Esophagus squamous epithelium (tissue), 5 donors: Measurements from ENCODE around the gene STARD7. TPM values are rescaled to one million over a fixed set of nuclear protein-coding genes. Genes with fewer than 3 reads are reported as not detected.

Source experiments
- DNase-seq: peaks from one replicate; lab custom pipeline; 2025; lab: John Stamatoyannopoulos, UW
- H3K27ac ChIP-seq, 4 donors: fragments of 200-600 bp; sonication (generic); one replicate each; pipeline ENCODE4 v1.5.1; 2016 to 2019; ENCODE audit warnings: mild to moderate bottlenecking in 1 of 4
- H3K27me3 ChIP-seq, 4 donors: fragments of 200-600 bp; sonication (generic); 1 replicate in 3 of 4; 2 replicates in 1 of 4; pipeline versions ENCODE4 v1.5.1 to v1.6.0; 2017 to 2021; ENCODE audit warnings: antibody characterized with exemption in 1 of 4
- H3K36me3 ChIP-seq, 3 donors: fragments of 200-600 bp; sonication (generic); one replicate each; pipeline ENCODE4 v1.5.1; 2016 to 2019
- H3K4me1 ChIP-seq, 3 donors: fragments of 200-600 bp; sonication (generic); one replicate each; pipeline ENCODE4 v1.5.1; 2017 to 2019
- H3K4me3 ChIP-seq, 4 donors: fragments of 200-600 bp; sonication (generic); 1 replicate in 3 of 4; 2 replicates in 1 of 4; pipeline ENCODE4 v1.5.1; 2016 to 2019; ENCODE audit warnings: mild to moderate bottlenecking in 2 of 4, moderate library complexity in 1 of 4
- H3K9me3 ChIP-seq, 3 donors: fragments of 200-600 bp; sonication (generic); one replicate each; pipeline ENCODE4 v1.5.1; 2016 to 2019
- POLR2A ChIP-seq, 4 donors: fragments of 450-650 bp; IDR thresholded peaks; one replicate each; pipeline ENCODE4 v1.6.1; 2017; ENCODE audit warnings: antibody characterized with exemption in 4 of 4, mild to moderate bottlenecking in 4 of 4, moderate library complexity in 3 of 4
- WGBS, 2 donors: methylation state at CpG; one replicate each; pipeline ENCODE4 v1.1.5; 2018; 5-methylcytosine and 5-hydroxymethylcytosine counted together
- intact Hi-C: fragments of 100-400 bp; cut with DNase I; formaldehyde crosslinking; loops from one replicate; pipeline ENCODE4 v1.15.0; 2022
- total RNA-seq, 4 donors: library from RNA; depleted of rRNA; stranded (reverse); fragments of >200 nt; gene quantifications; one replicate each; pipeline ENCODE4 v1.1.0, GENCODE V29; 2016
- TF ChIP-seq, protein P1 (sequence below), 6 experiments: fragments of 450-650 bp in 4 of 6; fragments of 200-600 bp in 2 of 6; sonication (generic) in 2 of 6; IDR thresholded peaks; one replicate each; pipeline ENCODE4 v1.5.1; 2016 to 2019; ENCODE audit warnings: antibody characterized with exemption in 6 of 6, mild to moderate bottlenecking in 4 of 6, moderate library complexity in 4 of 6
- donor health status: DM: yes; HTN: yes; CAD: no.

The STARD7 gene
- total RNA-seq, 4 donors from 2014 or later = 84.2 to 137 (median 111) TPM

DNA sequence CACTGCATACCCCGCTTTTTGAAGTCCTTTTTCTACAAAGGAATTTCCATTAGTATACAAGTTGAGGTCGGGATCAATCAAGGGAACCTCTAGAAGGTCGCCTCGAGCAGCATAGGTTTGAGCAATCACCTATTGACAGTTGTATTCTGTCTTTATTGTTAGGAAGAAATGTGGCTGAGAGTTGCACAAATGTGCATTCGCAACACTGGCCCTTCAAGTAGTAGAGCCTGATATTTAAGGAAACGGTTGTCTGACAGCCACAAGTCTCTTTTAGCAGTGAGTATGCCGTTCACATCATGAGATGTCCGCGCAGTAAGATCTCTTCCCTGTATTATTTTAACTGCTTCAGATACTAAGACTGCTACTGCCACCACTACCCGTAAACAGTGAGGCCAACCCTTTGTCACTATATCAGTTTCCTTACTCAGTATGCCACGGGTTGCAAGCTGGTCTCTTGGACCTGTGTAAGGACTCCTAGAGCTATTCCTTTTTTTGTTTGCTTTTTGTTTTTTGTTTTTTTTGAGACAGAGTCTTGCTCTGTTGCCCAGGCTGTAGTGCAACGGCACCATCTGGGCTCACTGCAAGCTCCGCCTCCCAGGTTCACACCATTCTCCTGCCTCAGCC is 10.0 kb upstream of the STARD7 start:
- Histone ChIP-seq H3K27ac (no peak overlapping the region), H3K36me3 (no peaks in the 10 kb centered on the region), H3K27me3 (no peaks in the 10 kb centered on the region), H3K4me3 (no peak overlapping the region), H3K9me3 (no peaks in the 10 kb centered on the region), H3K4me1 (no peaks in the 10 kb centered on the region)
- 86 to 89% methylated on average over 13 of the region's 13 CpGs for WGBS, 2 donors
- no peak for TF ChIP-seq POLR2A (IDR thresholded peaks at IDR 0.05)
- TF ChIP-seq, protein P1, sequence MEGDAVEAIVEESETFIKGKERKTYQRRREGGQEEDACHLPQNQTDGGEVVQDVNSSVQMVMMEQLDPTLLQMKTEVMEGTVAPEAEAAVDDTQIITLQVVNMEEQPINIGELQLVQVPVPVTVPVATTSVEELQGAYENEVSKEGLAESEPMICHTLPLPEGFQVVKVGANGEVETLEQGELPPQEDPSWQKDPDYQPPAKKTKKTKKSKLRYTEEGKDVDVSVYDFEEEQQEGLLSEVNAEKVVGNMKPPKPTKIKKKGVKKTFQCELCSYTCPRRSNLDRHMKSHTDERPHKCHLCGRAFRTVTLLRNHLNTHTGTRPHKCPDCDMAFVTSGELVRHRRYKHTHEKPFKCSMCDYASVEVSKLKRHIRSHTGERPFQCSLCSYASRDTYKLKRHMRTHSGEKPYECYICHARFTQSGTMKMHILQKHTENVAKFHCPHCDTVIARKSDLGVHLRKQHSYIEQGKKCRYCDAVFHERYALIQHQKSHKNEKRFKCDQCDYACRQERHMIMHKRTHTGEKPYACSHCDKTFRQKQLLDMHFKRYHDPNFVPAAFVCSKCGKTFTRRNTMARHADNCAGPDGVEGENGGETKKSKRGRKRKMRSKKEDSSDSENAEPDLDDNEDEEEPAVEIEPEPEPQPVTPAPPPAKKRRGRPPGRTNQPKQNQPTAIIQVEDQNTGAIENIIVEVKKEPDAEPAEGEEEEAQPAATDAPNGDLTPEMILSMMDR (IDR thresholded peaks at IDR 0.05) = no peak
- no peak for DNase-seq
- intact Hi-C loops = no loop called here

DNA sequence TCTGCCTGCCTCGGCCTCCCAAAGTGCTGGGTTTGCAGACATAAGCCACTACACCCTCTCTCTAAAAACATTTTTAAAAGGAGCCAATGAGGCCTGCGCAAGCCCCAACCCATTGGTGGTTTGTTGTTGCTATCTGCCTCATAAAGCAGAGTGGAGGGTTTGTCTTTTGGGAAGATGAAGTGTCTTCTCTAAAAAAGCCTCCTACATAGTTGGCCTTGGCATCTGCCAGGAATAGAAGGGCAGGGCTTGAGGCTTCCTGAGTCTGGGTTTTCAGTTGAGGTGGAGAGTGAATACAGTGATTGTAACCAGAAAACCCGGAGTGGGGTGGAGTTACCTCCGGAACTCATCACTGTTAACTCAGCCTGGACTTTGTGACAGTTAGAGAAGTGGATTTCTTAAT is 5.9 kb upstream of the STARD7 start:
- TF ChIP-seq, protein P1 (IDR thresholded peaks at IDR 0.05) = no peak
- no peak for TF ChIP-seq POLR2A (IDR thresholded peaks at IDR 0.05)
- H3K27ac ChIP-seq = no peak overlapping the region
- H3K9me3 ChIP-seq = no peaks in the 10 kb centered on the region
- H3K4me1 ChIP-seq = peaks cover 4 to 9% (median 5%) of the 10 kb centered on the region in 3 donors
- H3K36me3 ChIP-seq = no peaks in the 10 kb centered on the region
- H3K4me3 ChIP-seq = no peak overlapping the region
- intact Hi-C loops = loop anchor here (5.0 kb wide), 1 partner anchor 43 kb away; no protein-coding TSS in a partner anchor
- H3K27me3 ChIP-seq = no peaks in the 10 kb centered on the region
- WGBS, 2 donors = 84 to 100% methylated on average over 1 to 4 of the region's 4 CpGs
- DNase-seq = no peak

DNA sequence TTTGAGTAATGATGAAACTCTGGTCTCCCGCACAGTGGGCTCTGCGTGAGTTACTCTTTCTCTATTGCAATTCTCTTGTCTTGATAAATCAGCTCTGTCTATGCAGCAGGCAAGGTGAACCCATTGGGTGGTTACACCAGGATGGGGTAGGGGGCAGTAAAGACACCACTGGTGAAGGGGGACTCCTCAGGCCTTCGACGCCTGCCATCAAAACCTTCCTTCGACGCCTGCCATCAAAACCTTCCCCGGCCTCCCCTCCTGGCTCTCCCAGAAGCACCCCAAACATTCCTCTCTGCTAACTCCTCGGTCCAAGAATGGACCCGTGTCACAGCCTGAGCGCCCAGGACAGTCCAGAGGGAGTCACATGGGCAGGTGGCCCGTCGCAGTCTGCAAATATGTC is 4.8 kb upstream of the STARD7 start:
- H3K4me1 ChIP-seq = peaks cover 4 to 16% (median 9%) of the 10 kb centered on the region in 3 donors
- DNase-seq = no peak
- intact Hi-C loops = loop anchor here (5.0 kb wide), 1 partner anchor 44 kb away; no protein-coding TSS in a partner anchor

DNA sequence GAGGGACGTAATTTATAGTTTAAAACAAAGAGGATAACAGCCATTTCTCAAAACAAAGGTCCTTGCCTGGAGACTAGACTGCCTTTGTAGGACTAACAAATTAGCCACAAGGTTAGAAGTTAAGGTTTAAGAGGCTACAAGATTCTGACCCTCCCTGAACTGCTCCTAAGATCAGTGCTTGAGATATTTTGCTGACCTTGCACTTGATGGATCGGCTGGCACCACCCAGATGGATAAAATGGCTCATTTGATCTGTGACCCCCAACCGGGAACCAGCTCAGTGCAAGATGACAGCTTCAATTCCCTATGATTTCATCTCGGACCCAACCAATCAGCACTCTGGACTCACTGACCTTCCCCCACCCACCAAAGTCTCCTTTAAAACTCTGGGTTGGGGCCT is 3.7 kb upstream of the STARD7 start:
- Histone ChIP-seq H3K9me3 (no peaks in the 10 kb centered on the region), H3K27ac (no peak overlapping the region), H3K36me3 (no peaks in the 10 kb centered on the region), H3K27me3 (no peaks in the 10 kb centered on the region), H3K4me3 (no peak overlapping the region), H3K4me1 (peaks cover 9 to 19% (median 10%) of the 10 kb centered on the region in 3 donors)
- DNase-seq = no peak
- WGBS, 2 donors = 89 to 90% methylated on average over 2 to 4 of the region's 4 CpGs
- intact Hi-C loops = loop anchor here (5.0 kb wide), 1 partner anchor 45 kb away; no protein-coding TSS in a partner anchor
- no peak for TF ChIP-seq POLR2A (IDR thresholded peaks at IDR 0.05)
- TF ChIP-seq, protein P1 (IDR thresholded peaks at IDR 0.05) = no peak

More for the DNA sequence above, 4.8 kb upstream of the STARD7 start:
- 94 to 97% methylated on average over 4 to 9 of the region's 12 CpGs for WGBS, 2 donors
- no peaks in the 10 kb centered on the region for H3K9me3 ChIP-seq
- no peaks in the 10 kb centered on the region for H3K27me3 ChIP-seq
- no peak for TF ChIP-seq POLR2A (IDR thresholded peaks at IDR 0.05)
- TF ChIP-seq, protein P1 (IDR thresholded peaks at IDR 0.05) = no peak
- no peak overlapping the region for H3K27ac ChIP-seq
- H3K4me3 ChIP-seq = no peak overlapping the region
- no peaks in the 10 kb centered on the region for H3K36me3 ChIP-seq

DNA sequence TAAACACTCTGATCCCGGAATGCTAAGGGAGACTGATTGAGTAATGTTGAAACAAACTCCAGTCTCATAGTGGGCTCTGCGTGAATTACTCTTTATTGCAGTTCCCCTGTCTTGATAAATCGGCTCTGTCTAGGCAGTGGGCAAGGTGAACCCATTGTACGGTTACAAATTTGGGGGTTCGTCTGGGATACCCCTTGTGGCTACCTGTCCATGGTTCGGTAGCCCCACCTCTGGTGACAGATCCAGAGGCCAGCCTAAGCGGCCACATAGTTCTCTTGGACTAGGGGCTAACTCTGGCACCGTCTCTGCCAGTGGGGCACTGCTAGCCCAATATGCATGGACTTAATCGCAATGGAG is 1.1 kb upstream of the STARD7 start:
- no peak for DNase-seq
- no peak for TF ChIP-seq POLR2A (IDR thresholded peaks at IDR 0.05)
- TF ChIP-seq, protein P1 (IDR thresholded peaks at IDR 0.05) = no peak
- H3K27me3 ChIP-seq = no peaks in the 10 kb centered on the region
- intact Hi-C loops = loop anchor here (5.0 kb wide), 1 partner anchor 48 kb away; no protein-coding TSS in a partner anchor
- peak overlapping the region in 2 of 4 donors; percentile 97 to 98 for H3K27ac ChIP-seq
- H3K4me3 ChIP-seq = peak overlapping the region in 3 of 4 donors; percentile 82 to 99 (median 98)
- H3K9me3 ChIP-seq = no peaks in the 10 kb centered on the region
- WGBS, 2 donors = 85 to 91% methylated on average over 5 to 7 of the region's 9 CpGs
- no peaks in the 10 kb centered on the region for H3K36me3 ChIP-seq
- H3K4me1 ChIP-seq = peaks cover 27 to 46% (median 32%) of the 10 kb centered on the region in 3 donors
